ENCODE data around the gene FLG2. TPM values are rescaled to one million over a fixed set of nuclear protein-coding genes. Genes with fewer than 3 reads are reported as not detected.
A peak's percentile ranks its signal among the peaks of the same experiment; 100 is the strongest.

Gene FLG2
- total RNA-seq, 4 donors from 2014 or later, result not detected

DNA sequence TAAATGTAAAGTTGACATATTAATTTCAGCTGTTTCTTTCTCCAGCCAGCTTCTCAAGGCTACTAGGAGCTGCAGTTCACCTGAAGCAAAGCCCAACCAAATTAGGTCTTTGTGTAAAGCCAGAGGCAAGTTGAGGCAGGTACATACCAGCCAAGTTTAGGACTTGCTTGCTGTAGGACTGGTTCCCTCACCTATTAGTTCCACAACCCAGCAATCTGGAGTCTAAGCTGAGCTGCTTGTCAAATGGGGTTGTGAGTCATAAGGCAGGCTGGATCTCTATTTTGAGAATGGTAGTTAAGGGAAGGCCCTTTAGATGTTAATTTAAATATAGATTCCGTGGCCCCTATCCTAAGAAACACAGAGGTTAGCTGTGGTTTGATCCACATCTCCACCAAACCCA is 7.6 kb upstream of the FLG2 start:
- H3K4me3 ChIP-seq, result no peak overlapping the region
- peaks cover 0 to 26% (median 3%) of the 10 kb centered on the region in 4 donors for H3K9me3 ChIP-seq
- H3K27ac ChIP-seq, result no peak overlapping the region
- WGBS, 2 donors, result 32 to 45% methylated on average over 1 of the region's 1 CpG
- no peaks in the 10 kb centered on the region for H3K27me3 ChIP-seq
- no peak for DNase-seq (ENCODE audit: low spot score in 2 of 2)
- no peaks in the 10 kb centered on the region for H3K36me3 ChIP-seq
- H3K4me1 ChIP-seq, result no peaks in the 10 kb centered on the region
- TF ChIP-seq, protein P1, sequence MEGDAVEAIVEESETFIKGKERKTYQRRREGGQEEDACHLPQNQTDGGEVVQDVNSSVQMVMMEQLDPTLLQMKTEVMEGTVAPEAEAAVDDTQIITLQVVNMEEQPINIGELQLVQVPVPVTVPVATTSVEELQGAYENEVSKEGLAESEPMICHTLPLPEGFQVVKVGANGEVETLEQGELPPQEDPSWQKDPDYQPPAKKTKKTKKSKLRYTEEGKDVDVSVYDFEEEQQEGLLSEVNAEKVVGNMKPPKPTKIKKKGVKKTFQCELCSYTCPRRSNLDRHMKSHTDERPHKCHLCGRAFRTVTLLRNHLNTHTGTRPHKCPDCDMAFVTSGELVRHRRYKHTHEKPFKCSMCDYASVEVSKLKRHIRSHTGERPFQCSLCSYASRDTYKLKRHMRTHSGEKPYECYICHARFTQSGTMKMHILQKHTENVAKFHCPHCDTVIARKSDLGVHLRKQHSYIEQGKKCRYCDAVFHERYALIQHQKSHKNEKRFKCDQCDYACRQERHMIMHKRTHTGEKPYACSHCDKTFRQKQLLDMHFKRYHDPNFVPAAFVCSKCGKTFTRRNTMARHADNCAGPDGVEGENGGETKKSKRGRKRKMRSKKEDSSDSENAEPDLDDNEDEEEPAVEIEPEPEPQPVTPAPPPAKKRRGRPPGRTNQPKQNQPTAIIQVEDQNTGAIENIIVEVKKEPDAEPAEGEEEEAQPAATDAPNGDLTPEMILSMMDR (IDR thresholded peaks at IDR 0.05), result no peak
- TF ChIP-seq EP300 (IDR thresholded peaks at IDR 0.05), result no peak
- no peak for TF ChIP-seq POLR2A (IDR thresholded peaks at IDR 0.05)

DNA sequence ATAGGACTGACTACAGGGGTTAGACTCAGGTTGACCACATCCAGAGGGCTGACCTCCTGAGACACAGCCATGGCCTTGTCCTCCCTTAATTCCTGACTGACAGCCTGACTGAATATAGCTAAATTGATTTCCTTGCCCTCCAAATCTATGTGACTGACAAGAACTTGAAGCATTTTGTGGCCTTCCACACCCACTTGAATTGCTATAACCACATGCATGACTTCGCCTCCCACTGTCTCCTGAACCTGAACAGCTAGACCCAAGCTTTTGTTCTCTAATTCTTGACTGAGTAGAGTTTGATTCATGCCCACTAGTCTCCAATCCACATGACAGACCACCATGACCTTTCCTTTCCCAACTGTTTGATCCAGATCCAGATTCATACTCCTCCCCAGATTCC is 3.1 kb downstream of the FLG2 start:
- H3K4me1 ChIP-seq, result no peaks in the 10 kb centered on the region
- no peaks in the 10 kb centered on the region for H3K9me3 ChIP-seq
- no peak overlapping the region for H3K27ac ChIP-seq
- H3K36me3 ChIP-seq, result peaks cover 0 to 13% (median 0%) of the 10 kb centered on the region in 3 donors
- H3K27me3 ChIP-seq, result no peaks in the 10 kb centered on the region
- DNase-seq (ENCODE audit: low spot score in 2 of 2), result no peak
- no peak overlapping the region for H3K4me3 ChIP-seq
- WGBS, 2 donors, result 38 to 85% methylated on average over 1 of the region's 1 CpG
- no peak for TF ChIP-seq EP300 (IDR thresholded peaks at IDR 0.05)
- no peak for TF ChIP-seq POLR2A (IDR thresholded peaks at IDR 0.05)
- TF ChIP-seq, protein P1 (IDR thresholded peaks at IDR 0.05), result no peak

DNA sequence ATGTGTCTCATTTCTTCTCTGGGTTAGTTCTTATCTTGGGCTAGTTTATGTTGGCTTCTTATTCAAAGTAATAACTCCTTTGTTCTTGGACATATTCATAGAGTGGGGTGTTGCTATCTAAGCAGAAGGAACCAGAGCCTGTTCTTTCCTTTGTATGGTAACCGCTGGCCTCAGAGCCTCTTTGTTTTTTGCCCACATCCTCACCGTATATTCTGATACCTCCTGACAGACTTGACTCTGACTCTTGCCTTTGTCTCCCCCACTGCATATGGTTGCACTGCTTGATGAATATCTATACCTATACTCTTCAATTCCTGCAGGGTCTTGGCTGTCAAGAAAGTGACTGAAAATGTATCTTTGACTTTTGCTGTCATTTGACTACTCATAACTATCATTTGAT is 10.2 kb downstream of the FLG2 start:
- H3K27me3 ChIP-seq, result no peaks in the 10 kb centered on the region
- H3K27ac ChIP-seq, result no peak overlapping the region
- TF ChIP-seq POLR2A (IDR thresholded peaks at IDR 0.05) (no peak), EP300 (IDR thresholded peaks at IDR 0.05) (no peak)
- TF ChIP-seq, protein P1 (IDR thresholded peaks at IDR 0.05), result no peak
- H3K4me3 ChIP-seq, result no peak overlapping the region
- no peak for DNase-seq (ENCODE audit: low spot score in 2 of 2)
- no peaks in the 10 kb centered on the region for H3K4me1 ChIP-seq
- H3K9me3 ChIP-seq, result no peaks in the 10 kb centered on the region
- WGBS, 2 donors, result 87 to 96% methylated on average over 2 of the region's 2 CpGs
- H3K36me3 ChIP-seq, result peaks cover 0 to 21% (median 0%) of the 10 kb centered on the region in 3 donors

DNA sequence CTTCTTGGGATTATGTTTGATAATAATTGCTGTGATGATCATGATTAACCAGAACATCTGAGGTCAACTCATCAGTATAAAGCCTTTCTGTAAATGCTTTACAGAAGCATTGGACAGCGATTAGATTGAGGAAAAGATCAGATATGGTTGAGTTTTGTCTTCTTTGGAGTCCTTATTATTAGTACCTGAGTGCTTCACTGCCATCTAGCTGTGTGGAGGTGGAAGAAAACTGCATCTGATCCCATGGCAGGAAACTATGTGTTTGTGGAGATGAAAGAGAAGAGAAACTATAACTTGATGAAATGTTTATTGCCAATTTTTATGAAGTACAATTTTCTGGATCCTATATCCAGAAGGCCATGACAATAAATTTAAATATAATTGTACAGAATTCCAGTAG is 11.4 kb downstream of the FLG2 start:
- TF ChIP-seq POLR2A (IDR thresholded peaks at IDR 0.05) (no peak), EP300 (IDR thresholded peaks at IDR 0.05) (no peak)
- TF ChIP-seq, protein P1 (IDR thresholded peaks at IDR 0.05), result no peak
- DNase-seq (ENCODE audit: low spot score in 2 of 2), result no peak
- Histone ChIP-seq H3K9me3 (no peaks in the 10 kb centered on the region), H3K4me1 (no peaks in the 10 kb centered on the region), H3K36me3 (peaks cover 0 to 18% (median 0%) of the 10 kb centered on the region in 3 donors), H3K27me3 (no peaks in the 10 kb centered on the region), H3K4me3 (no peak overlapping the region), H3K27ac (no peak overlapping the region)
- 41 to 58% methylated on average over 1 of the region's 1 CpG for WGBS, 2 donors

DNA sequence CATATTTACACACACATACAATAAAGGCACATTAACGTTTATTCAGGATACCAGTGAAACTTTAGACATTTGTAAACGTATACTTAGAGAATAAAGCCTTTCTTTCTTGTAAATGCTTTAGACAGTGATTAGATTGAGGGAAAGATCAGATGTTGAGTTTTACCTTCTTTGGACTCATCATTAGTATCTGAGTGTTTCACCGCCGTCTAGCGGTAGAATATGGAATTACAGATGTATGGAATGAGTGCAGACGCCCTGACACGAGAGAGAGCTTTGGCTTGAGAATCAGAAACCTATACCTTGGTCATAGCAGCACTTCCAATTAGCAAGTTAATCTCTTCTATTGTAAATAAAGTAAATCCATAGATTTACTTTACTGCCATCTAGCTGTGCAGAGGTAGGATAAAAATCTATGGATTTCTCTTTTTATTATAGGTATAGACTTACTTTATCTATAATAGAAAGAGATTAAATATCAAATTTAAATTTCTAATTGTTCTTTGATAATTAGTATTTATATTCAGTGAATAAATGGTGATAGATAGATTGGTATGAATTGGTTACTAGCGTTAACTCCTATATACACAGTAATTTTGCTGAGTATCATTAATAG is 12.6 kb downstream of the FLG2 start:
- Histone ChIP-seq H3K36me3 (peaks cover 0 to 12% (median 0%) of the 10 kb centered on the region in 3 donors), H3K27ac (no peak overlapping the region), H3K4me1 (peaks cover 0 to 7% (median 0%) of the 10 kb centered on the region in 4 donors), H3K27me3 (no peaks in the 10 kb centered on the region), H3K4me3 (no peak overlapping the region), H3K9me3 (no peaks in the 10 kb centered on the region)
- no peak for TF ChIP-seq EP300 (IDR thresholded peaks at IDR 0.05)
- TF ChIP-seq, protein P1 (IDR thresholded peaks at IDR 0.05), result peak; percentile 58 to 79 (median 67)
- peak in 1 of 2 donors; percentile 90 for DNase-seq (ENCODE audit: low spot score in 2 of 2)
- 13 to 14% methylated on average over 8 of the region's 8 CpGs for WGBS, 2 donors

All from tibial nerve (tissue), 4 donors.